Measurements from ENCODE around the gene SLC17A9.
A peak's percentile ranks its signal among the peaks of the same experiment; 100 is the strongest.

The SLC17A9 gene

GRCh38 chr20:63008541-63009044 is 56.1 kb downstream of the SLC17A9 start:
- H3K27me3 Mint-ChIP-seq: peaks cover 46% of the 10 kb centered on the region
- ATAC-seq (peak; percentile 8), DNase-seq (no peak)
- peaks cover 28% of the 10 kb centered on the region for H3K4me1 Mint-ChIP-seq
- no peak overlapping the region for H3K27ac Mint-ChIP-seq
- H3K4me3 Mint-ChIP-seq: no peak overlapping the region
- H3K36me3 Mint-ChIP-seq (ENCODE audit: low read depth): peaks cover 4% of the 10 kb centered on the region
- peaks cover 8% of the 10 kb centered on the region for H3K9me3 Mint-ChIP-seq

- Mint-ChIP-seq H3K4me3 (no peak overlapping the region), H3K27me3 (peaks cover 47% of the 10 kb centered on the region), H3K4me1 (peaks cover 27% of the 10 kb centered on the region), H3K36me3 (ENCODE audit: low read depth) (peaks cover 8% of the 10 kb centered on the region), H3K9me3 (peaks cover 14% of the 10 kb centered on the region), H3K27ac (no peak overlapping the region)
- ATAC-seq: peak; percentile 80
- peak; percentile 89 for DNase-seq
Observed at GRCh38 chr20:63009045-63009961, 56.8 kb downstream of the SLC17A9 start.

- peak; percentile 53 for ATAC-seq
- peak overlapping the region; percentile 81 for H3K4me3 Mint-ChIP-seq
- H3K9me3 Mint-ChIP-seq: peaks cover 14% of the 10 kb centered on the region
- H3K36me3 Mint-ChIP-seq (ENCODE audit: low read depth): peaks cover 8% of the 10 kb centered on the region
- H3K4me1 Mint-ChIP-seq: peaks cover 25% of the 10 kb centered on the region
- H3K27ac Mint-ChIP-seq: peak overlapping the region; percentile 79
- peaks cover 47% of the 10 kb centered on the region for H3K27me3 Mint-ChIP-seq
- DNase-seq: peak; percentile 78
Observed at GRCh38 chr20:63009988-63010769, 57.7 kb downstream of the SLC17A9 start.

- no peak overlapping the region for H3K27ac Mint-ChIP-seq
- H3K9me3 Mint-ChIP-seq: peaks cover 14% of the 10 kb centered on the region
- H3K4me1 Mint-ChIP-seq: peaks cover 24% of the 10 kb centered on the region
- no peak overlapping the region for H3K4me3 Mint-ChIP-seq
- no peak for ATAC-seq
- no peak for DNase-seq
- H3K36me3 Mint-ChIP-seq (ENCODE audit: low read depth): peaks cover 8% of the 10 kb centered on the region
- H3K27me3 Mint-ChIP-seq: peaks cover 44% of the 10 kb centered on the region
Observed at GRCh38 chr20:63011798-63012197, 59.3 kb downstream of the SLC17A9 start.

- H3K4me1 Mint-ChIP-seq: peaks cover 21% of the 10 kb centered on the region
- DNase-seq (no peak), ATAC-seq (no peak)
- H3K4me3 Mint-ChIP-seq: no peak overlapping the region
- H3K36me3 Mint-ChIP-seq (ENCODE audit: low read depth): peaks cover 8% of the 10 kb centered on the region
- H3K9me3 Mint-ChIP-seq: peaks cover 14% of the 10 kb centered on the region
- peaks cover 39% of the 10 kb centered on the region for H3K27me3 Mint-ChIP-seq
- H3K27ac Mint-ChIP-seq: no peak overlapping the region
Observed at GRCh38 chr20:63013207-63013606, 60.7 kb downstream of the SLC17A9 start.

- H3K27ac Mint-ChIP-seq: no peak overlapping the region
- peaks cover 14% of the 10 kb centered on the region for H3K9me3 Mint-ChIP-seq
- H3K4me1 Mint-ChIP-seq: peaks cover 11% of the 10 kb centered on the region
- ATAC-seq: no peak
- peaks cover 8% of the 10 kb centered on the region for H3K36me3 Mint-ChIP-seq (ENCODE audit: low read depth)
- no peak for DNase-seq
- no peak overlapping the region for H3K4me3 Mint-ChIP-seq
- H3K27me3 Mint-ChIP-seq: peaks cover 34% of the 10 kb centered on the region
Observed at GRCh38 chr20:63014287-63014686, 61.8 kb downstream of the SLC17A9 start.

- no peak for DNase-seq
- Mint-ChIP-seq H3K9me3 (peaks cover 14% of the 10 kb centered on the region), H3K4me3 (no peak overlapping the region), H3K36me3 (ENCODE audit: low read depth) (peaks cover 8% of the 10 kb centered on the region), H3K4me1 (peaks cover 10% of the 10 kb centered on the region), H3K27ac (no peak overlapping the region), H3K27me3 (peaks cover 38% of the 10 kb centered on the region)
- no peak for ATAC-seq
Observed at GRCh38 chr20:63014710-63015109, 62.2 kb downstream of the SLC17A9 start.

GRCh38 chr20:63015147-63015661 is 62.7 kb downstream of the SLC17A9 start:
- Mint-ChIP-seq H3K9me3 (peaks cover 14% of the 10 kb centered on the region), H3K27ac (no peak overlapping the region), H3K4me3 (no peak overlapping the region), H3K4me1 (peaks cover 5% of the 10 kb centered on the region), H3K36me3 (ENCODE audit: low read depth) (peaks cover 8% of the 10 kb centered on the region), H3K27me3 (peaks cover 37% of the 10 kb centered on the region)
- ATAC-seq: no peak
- no peak for DNase-seq

- Mint-ChIP-seq H3K36me3 (ENCODE audit: low read depth) (peaks cover 8% of the 10 kb centered on the region), H3K4me3 (no peak overlapping the region), H3K27ac (no peak overlapping the region), H3K4me1 (peaks cover 2% of the 10 kb centered on the region), H3K9me3 (peaks cover 14% of the 10 kb centered on the region), H3K27me3 (peaks cover 36% of the 10 kb centered on the region)
- ATAC-seq: no peak
- DNase-seq: no peak
Observed at GRCh38 chr20:63015662-63016361, 63.3 kb downstream of the SLC17A9 start.

- no peaks in the 10 kb centered on the region for H3K4me1 Mint-ChIP-seq
- ATAC-seq (no peak), DNase-seq (no peak)
- H3K27me3 Mint-ChIP-seq: peaks cover 33% of the 10 kb centered on the region
- peaks cover 8% of the 10 kb centered on the region for H3K36me3 Mint-ChIP-seq (ENCODE audit: low read depth)
- peaks cover 14% of the 10 kb centered on the region for H3K9me3 Mint-ChIP-seq
- H3K4me3 Mint-ChIP-seq: no peak overlapping the region
- H3K27ac Mint-ChIP-seq: no peak overlapping the region
Observed at GRCh38 chr20:63016514-63017075, 64.1 kb downstream of the SLC17A9 start.

- Mint-ChIP-seq H3K36me3 (ENCODE audit: low read depth) (peaks cover 8% of the 10 kb centered on the region), H3K4me3 (no peak overlapping the region), H3K27ac (no peak overlapping the region), H3K27me3 (peaks cover 33% of the 10 kb centered on the region), H3K4me1 (no peaks in the 10 kb centered on the region), H3K9me3 (peaks cover 14% of the 10 kb centered on the region)
- ATAC-seq (no peak), DNase-seq (no peak)
Observed at GRCh38 chr20:63017076-63017825, 64.7 kb downstream of the SLC17A9 start.

GRCh38 chr20:63017826-63018411 is 65.4 kb downstream of the SLC17A9 start:
- no peak overlapping the region for H3K27ac Mint-ChIP-seq
- H3K4me1 Mint-ChIP-seq: no peaks in the 10 kb centered on the region
- no peak for DNase-seq
- peaks cover 33% of the 10 kb centered on the region for H3K27me3 Mint-ChIP-seq
- peaks cover 13% of the 10 kb centered on the region for H3K9me3 Mint-ChIP-seq
- ATAC-seq: no peak
- peaks cover 7% of the 10 kb centered on the region for H3K36me3 Mint-ChIP-seq (ENCODE audit: low read depth)
- no peak overlapping the region for H3K4me3 Mint-ChIP-seq
